Germinal center (tissue), 1 donor: ENCODE data around the gene PPP1R10.

Source experiments
- DNase-seq: peaks from one replicate; pipeline ENCODE4 v3.0.0; 2012; ENCODE audit warnings: mixed read lengths, low spot score

PPP1R10 gene

GRCh38 chr6:30619561-30619960 is 2.5 kb upstream of the PPP1R10 start:
- no peak for DNase-seq

- no peak for DNase-seq
These were observed 1.3 kb upstream of the PPP1R10 start for GRCh38 chr6:30618270-30618797.

GRCh38 chr6:30617565-30618269 is 674 bp upstream of the PPP1R10 start, which contains the start of gene MRPS18B:
MRPS18B (plus strand) TSS chr6:30617840; CDS start chr6:30617866, 26 bp downstream.
- peak; percentile 90 for DNase-seq

GRCh38 chr6:30615958-30616810 is 859 bp downstream of the PPP1R10 start:
- DNase-seq: no peak

DNA sequence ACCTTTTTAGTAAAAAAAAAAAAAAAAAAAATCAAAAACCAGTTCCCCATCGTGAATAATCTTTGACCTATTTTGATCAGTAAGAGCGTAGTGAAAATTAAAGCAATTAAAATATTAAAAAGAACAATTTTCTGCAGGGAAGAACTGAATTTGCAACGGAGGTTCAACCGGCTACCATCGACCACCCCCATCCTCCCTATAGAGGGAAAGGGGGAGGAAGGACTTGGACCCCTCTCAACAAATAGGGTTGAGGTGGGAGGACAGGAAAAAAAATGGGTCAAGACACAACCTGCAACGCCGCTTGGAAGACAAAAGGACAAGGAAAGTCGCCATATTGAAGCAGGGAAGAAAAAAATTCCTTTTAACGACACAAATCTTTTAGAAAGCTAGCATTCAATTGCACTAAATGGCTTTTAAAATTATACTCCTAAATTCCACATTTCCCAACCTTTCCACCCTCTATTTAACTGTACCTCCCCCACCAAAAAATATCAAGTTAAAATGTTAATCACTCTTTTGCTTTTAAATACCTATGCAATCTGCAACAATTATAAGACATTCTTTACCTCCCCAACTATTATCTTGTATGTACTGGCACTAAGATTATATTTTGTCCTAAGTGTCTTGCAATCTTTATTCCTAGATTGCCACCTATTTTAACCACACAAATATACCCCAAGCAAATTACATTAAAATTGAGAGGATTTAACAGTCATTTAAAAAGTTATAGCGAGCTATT is 1.7 kb downstream of the PPP1R10 start:
- no peak for DNase-seq

GRCh38 chr6:30614843-30615218 is 2.2 kb downstream of the PPP1R10 start:
- peak; percentile 89 for DNase-seq

- no peak for DNase-seq
These were observed 2.8 kb downstream of the PPP1R10 start for GRCh38 chr6:30614044-30614842.

- DNase-seq: no peak
These were observed 3.6 kb downstream of the PPP1R10 start for GRCh38 chr6:30613251-30614043.

- DNase-seq: no peak
These were observed 4.3 kb downstream of the PPP1R10 start for GRCh38 chr6:30612687-30613248.

DNA sequence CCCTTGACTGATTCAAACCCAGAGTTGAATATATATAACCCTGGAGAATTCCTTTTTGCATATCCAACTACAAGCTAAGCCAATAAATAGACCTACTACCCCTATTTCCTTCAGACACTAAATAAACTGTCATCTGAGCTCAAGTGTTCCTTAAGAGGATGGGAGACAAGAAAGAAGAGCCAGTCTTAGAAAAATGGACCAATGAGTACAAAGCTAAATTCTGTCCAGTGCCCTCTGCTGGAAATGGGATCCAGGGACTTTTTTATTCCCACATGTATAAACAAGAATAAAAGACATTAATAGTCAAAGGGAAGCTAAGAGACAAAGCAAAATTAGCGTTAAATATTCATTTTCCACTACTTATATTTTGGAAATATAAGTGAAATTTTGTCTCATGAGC is 4.8 kb downstream of the PPP1R10 start:
- DNase-seq: no peak

GRCh38 chr6:30611856-30612194 is 5.2 kb downstream of the PPP1R10 start:
- no peak for DNase-seq

- DNase-seq: no peak
These were observed 5.7 kb downstream of the PPP1R10 start for GRCh38 chr6:30611150-30611855.

- DNase-seq: no peak
These were observed 7.0 kb downstream of the PPP1R10 start for GRCh38 chr6:30610065-30610464.

- DNase-seq: no peak
These were observed 13.1 kb downstream of the PPP1R10 start for GRCh38 chr6:30603961-30604360.

- no peak for DNase-seq
These were observed 15.0 kb downstream of the PPP1R10 start for GRCh38 chr6:30601815-30602641.

GRCh38 chr6:30601436-30601814 is 15.6 kb downstream of the PPP1R10 start:
- DNase-seq: no peak

GRCh38 chr6:30600451-30600961 is 16.5 kb downstream of the PPP1R10 start:
- no peak for DNase-seq

GRCh38 chr6:30599625-30600324 is 17.3 kb downstream of the PPP1R10 start:
- DNase-seq: no peak
